CD4-positive, alpha-beta T cell (primary cell): ENCODE data around the gene RASAL2. TPM values are rescaled to one million over a fixed set of nuclear protein-coding genes. Genes with fewer than 3 reads are reported as not detected.

Experiments used
- ATAC-seq: fragments of 200-7000 bp; cut with Tn5 transposase; one replicate; pipeline ENCODE4 v1.10.0; 2022; ENCODE audit warnings: mild to moderate bottlenecking; ENCODE audit not compliant: poor library complexity
- CTCF ChIA-PET: fragments of 350-600 bp; sonication (Branson Sonifier 250); formaldehyde crosslinking; loops from one replicate; lab custom pipeline; 2021; ENCODE audit warnings: antibody characterized with exemption, inconsistent platforms; lab: Charles Lee
- POLR2A ChIA-PET: fragments of 350-600 bp; sonication (Branson Sonifier 250); formaldehyde crosslinking; loops from one replicate; lab custom pipeline; 2021; ENCODE audit warnings: antibody characterized with exemption, inconsistent platforms; lab: Charles Lee
- DNase-seq, 14 experiments: peaks; one replicate each; pipeline ENCODE4 v3.0.0-alpha.2; 2013 to 2020; ENCODE audit warnings: mixed read lengths in 2 of 14
- H3K27ac ChIP-seq, 2 donors: one replicate each; pipeline versions ENCODE4 v1.5.1 to v1.7.0; 2013; ENCODE audit warnings: low read length in 2 of 2, low read depth in 1 of 2, mild to moderate bottlenecking in 1 of 2
- H3K27me3 ChIP-seq, 2 experiments: 1 replicate in 1 of 2; 2 replicates in 1 of 2; pipeline versions ENCODE4 v1.6.1 to v1.7.0; 2013; ENCODE audit warnings: low read length in 2 of 2, control low read depth in 1 of 2, mild to moderate bottlenecking in 1 of 2, moderate library complexity in 1 of 2; ENCODE audit not compliant: insufficient read depth in 2 of 2, control insufficient read depth in 1 of 2
- H3K36me3 ChIP-seq: one replicate; pipeline ENCODE4 v1.6.1; 2013; ENCODE audit warnings: low read length, control low read depth; ENCODE audit not compliant: insufficient read depth
- H3K4me1 ChIP-seq: one replicate; pipeline ENCODE4 v1.6.1; 2013; ENCODE audit warnings: low read length, control low read depth; ENCODE audit not compliant: insufficient read depth
- H3K4me3 ChIP-seq: one replicate; pipeline ENCODE4 v1.5.1; 2013; ENCODE audit warnings: mild to moderate bottlenecking, low read length, moderate library complexity
- H3K9me3 ChIP-seq, 2 experiments: 1 replicate in 1 of 2; 2 replicates in 1 of 2; pipeline versions ENCODE4 v1.6.1 to v1.7.0; 2013; ENCODE audit warnings: low read length in 2 of 2, mild to moderate bottlenecking in 2 of 2, control low read depth in 1 of 2, moderate library complexity in 1 of 2; ENCODE audit not compliant: control insufficient read depth in 1 of 2, insufficient read depth in 1 of 2
- H3K27ac Mint-ChIP-seq: one replicate; pipeline ENCODE4 v1.8.0; 2020; ENCODE audit warnings: mixed read lengths
- H3K27me3 Mint-ChIP-seq: one replicate; pipeline ENCODE4 v1.8.0; 2021; ENCODE audit warnings: mixed read lengths
- H3K36me3 Mint-ChIP-seq: one replicate; pipeline ENCODE4 v1.8.0; 2021; ENCODE audit warnings: low read depth, mixed read lengths
- H3K4me1 Mint-ChIP-seq: one replicate; pipeline ENCODE4 v1.8.0; 2021; ENCODE audit warnings: low read depth, mixed read lengths
- H3K4me3 Mint-ChIP-seq: one replicate; pipeline ENCODE4 v1.8.0; 2020; ENCODE audit warnings: mild to moderate bottlenecking, mixed read lengths
- H3K9me3 Mint-ChIP-seq: one replicate; pipeline ENCODE4 v1.8.0; 2020; ENCODE audit warnings: mixed read lengths
- intact Hi-C, 2 experiments: fragments of 100-400 bp; cut with DNase I in 1 of 2; cut with micrococcal nuclease in 1 of 2; formaldehyde crosslinking; loops; one replicate each; pipeline versions ENCODE4 v1.15.1 to v1.9.0; 2023 to 2025; cut with DNase I, micrococcal nuclease
- total RNA-seq, 174 experiments: library from RNA in 2 of 174; stranded (reverse) in 2 of 174; gene quantifications; one replicate each; pipeline ENCODE4 v1.2.3 and lab custom pipeline; 2021 to 2026
- TF ChIP-seq, protein P1 (sequence below): fragments of 200-600 bp; IDR thresholded peaks from one replicate; pipeline ENCODE4 v1.8.0; 2022; ENCODE audit warnings: antibody characterized with exemption, mild to moderate bottlenecking

The RASAL2 gene
- total RNA-seq, 2 experiments from 2014 or later = 0.03 TPM; not detected in 1

DNA sequence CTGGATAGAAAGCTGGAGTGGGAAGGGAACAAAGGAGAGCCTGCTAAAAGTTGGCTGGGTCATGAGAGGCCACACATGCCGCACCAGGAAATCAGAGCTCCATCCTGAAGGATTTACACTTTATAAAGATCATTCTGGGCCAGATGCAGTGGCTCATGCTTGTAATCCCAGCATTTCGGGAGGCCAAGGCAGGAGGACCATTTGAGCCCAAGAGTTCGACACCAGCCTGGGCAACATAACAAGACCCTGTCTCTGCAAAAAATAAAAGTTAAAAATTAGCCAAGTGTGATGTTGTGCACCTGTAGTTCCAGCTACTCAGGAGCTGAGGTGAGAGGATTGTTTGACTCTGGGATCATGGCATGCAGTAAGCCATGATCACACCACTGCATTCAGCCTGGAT is 28.7 kb upstream of the RASAL2 start:
- Mint-ChIP-seq H3K36me3 (no peaks in the 10 kb centered on the region), H3K27ac (no peak overlapping the region), H3K4me3 (no peak overlapping the region), H3K9me3 (peaks cover 9% of the 10 kb centered on the region), H3K4me1 (no peaks in the 10 kb centered on the region), H3K27me3 (no peaks in the 10 kb centered on the region)
- Histone ChIP-seq H3K4me3 (no peak overlapping the region), H3K27ac (no peak overlapping the region), H3K36me3 (no peaks in the 10 kb centered on the region), H3K27me3 (no peaks in the 10 kb centered on the region), H3K9me3 (no peaks in the 10 kb centered on the region), H3K4me1 (no peaks in the 10 kb centered on the region)
- DNase-seq (no peak), ATAC-seq (no peak)
- ChIA-PET POLR2A (no interaction called here), CTCF (no interaction called here)
- TF ChIP-seq, protein P1, sequence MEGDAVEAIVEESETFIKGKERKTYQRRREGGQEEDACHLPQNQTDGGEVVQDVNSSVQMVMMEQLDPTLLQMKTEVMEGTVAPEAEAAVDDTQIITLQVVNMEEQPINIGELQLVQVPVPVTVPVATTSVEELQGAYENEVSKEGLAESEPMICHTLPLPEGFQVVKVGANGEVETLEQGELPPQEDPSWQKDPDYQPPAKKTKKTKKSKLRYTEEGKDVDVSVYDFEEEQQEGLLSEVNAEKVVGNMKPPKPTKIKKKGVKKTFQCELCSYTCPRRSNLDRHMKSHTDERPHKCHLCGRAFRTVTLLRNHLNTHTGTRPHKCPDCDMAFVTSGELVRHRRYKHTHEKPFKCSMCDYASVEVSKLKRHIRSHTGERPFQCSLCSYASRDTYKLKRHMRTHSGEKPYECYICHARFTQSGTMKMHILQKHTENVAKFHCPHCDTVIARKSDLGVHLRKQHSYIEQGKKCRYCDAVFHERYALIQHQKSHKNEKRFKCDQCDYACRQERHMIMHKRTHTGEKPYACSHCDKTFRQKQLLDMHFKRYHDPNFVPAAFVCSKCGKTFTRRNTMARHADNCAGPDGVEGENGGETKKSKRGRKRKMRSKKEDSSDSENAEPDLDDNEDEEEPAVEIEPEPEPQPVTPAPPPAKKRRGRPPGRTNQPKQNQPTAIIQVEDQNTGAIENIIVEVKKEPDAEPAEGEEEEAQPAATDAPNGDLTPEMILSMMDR = no peak
- intact Hi-C loops = no loop called here

DNA sequence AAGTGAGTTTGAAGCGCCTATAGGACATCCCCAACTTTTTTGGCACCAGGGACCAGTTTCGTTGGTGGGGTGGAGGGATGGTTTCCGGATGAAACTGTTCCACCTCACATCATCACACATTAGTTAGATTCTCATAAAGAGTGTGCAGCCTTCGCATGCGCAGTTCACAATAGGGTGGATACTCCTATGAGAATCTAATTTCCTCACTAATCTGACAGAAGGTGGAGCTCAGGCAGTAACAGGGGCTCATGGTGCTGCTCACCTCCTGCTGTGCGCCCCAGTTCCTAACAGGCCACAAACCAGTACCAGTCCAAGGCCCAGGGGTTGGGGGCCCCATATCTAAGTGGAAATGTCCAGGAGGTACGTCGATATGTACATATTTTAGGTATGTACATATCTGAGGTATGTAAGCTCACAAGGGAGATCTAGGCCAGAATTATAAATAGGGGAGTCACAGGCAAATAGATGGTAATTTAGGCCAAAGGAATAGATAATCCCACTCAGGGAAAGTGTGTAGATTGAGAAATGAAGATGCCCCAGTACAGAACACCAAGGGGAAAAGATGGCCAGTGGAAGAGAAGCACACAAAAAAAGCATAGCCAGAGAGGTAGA is 27.5 kb upstream of the RASAL2 start:
- Histone ChIP-seq H3K4me3 (no peak overlapping the region), H3K27ac (no peak overlapping the region), H3K4me1 (no peaks in the 10 kb centered on the region), H3K9me3 (no peaks in the 10 kb centered on the region), H3K36me3 (no peaks in the 10 kb centered on the region), H3K27me3 (no peaks in the 10 kb centered on the region)
- H3K36me3 Mint-ChIP-seq = no peaks in the 10 kb centered on the region
- no peaks in the 10 kb centered on the region for H3K27me3 Mint-ChIP-seq
- ATAC-seq = no peak
- TF ChIP-seq, protein P1 = no peak
- no peak overlapping the region for H3K4me3 Mint-ChIP-seq
- no peak overlapping the region for H3K27ac Mint-ChIP-seq
- no peak for DNase-seq
- peaks cover 9% of the 10 kb centered on the region for H3K9me3 Mint-ChIP-seq
- intact Hi-C loops = no loop called here
- CTCF ChIA-PET = no interaction called here
- no peaks in the 10 kb centered on the region for H3K4me1 Mint-ChIP-seq
- POLR2A ChIA-PET = no interaction called here

DNA sequence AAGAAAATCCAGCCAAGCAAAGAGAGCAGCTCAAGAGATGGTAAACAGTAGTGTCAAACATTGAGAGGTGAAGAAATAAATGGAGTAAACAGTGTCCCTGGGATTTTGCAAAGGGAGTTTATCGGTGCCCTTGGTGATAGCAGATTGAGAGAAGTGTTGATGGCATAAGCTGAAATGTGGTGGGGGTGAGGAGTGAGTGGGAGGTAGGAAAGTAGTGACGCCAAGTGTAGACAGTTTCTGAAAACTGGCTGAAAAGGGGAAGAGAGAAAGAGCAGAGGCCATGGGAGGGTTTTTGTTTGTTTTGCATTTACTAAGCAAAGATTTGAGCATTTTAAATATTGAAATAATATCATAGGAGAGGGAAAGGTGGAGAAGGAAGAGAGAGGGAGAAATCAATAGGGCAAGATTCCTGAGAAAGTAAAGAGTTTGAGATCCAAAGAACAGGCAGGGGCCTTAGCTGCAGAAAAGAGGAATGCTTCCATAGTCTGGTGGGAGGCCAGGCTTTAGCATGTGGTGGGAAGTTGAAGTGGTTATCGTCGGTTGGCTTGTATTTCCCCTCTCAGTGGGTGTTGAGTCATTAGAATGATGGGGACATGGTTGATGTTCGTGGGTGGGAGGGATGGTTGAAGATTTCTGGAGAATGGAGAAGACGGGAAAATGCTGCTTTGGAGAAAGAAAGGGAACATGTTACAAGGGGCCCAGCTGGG is 26.8 kb upstream of the RASAL2 start:
- CTCF ChIA-PET = no interaction called here
- TF ChIP-seq, protein P1 = no peak
- H3K4me1 Mint-ChIP-seq = no peaks in the 10 kb centered on the region
- peaks cover 9% of the 10 kb centered on the region for H3K9me3 Mint-ChIP-seq
- Histone ChIP-seq H3K27me3 (no peaks in the 10 kb centered on the region), H3K27ac (no peak overlapping the region), H3K4me1 (no peaks in the 10 kb centered on the region), H3K36me3 (no peaks in the 10 kb centered on the region), H3K9me3 (no peaks in the 10 kb centered on the region), H3K4me3 (no peak overlapping the region)
- DNase-seq (peak in 2 of 14 experiments; percentile 19 to 25), ATAC-seq (no peak)
- H3K27ac Mint-ChIP-seq = no peak overlapping the region
- no peaks in the 10 kb centered on the region for H3K36me3 Mint-ChIP-seq
- intact Hi-C loops = no loop called here
- H3K27me3 Mint-ChIP-seq = no peaks in the 10 kb centered on the region
- POLR2A ChIA-PET = no interaction called here
- H3K4me3 Mint-ChIP-seq = no peak overlapping the region
